ENCODE data around the gene INCENP.
"Not testable (repeated sequence)": the region's sequence is repeated elsewhere in the genome, so short reads cannot be mapped to it uniquely, and the experiment has no call there.

Gene INCENP

DNA sequence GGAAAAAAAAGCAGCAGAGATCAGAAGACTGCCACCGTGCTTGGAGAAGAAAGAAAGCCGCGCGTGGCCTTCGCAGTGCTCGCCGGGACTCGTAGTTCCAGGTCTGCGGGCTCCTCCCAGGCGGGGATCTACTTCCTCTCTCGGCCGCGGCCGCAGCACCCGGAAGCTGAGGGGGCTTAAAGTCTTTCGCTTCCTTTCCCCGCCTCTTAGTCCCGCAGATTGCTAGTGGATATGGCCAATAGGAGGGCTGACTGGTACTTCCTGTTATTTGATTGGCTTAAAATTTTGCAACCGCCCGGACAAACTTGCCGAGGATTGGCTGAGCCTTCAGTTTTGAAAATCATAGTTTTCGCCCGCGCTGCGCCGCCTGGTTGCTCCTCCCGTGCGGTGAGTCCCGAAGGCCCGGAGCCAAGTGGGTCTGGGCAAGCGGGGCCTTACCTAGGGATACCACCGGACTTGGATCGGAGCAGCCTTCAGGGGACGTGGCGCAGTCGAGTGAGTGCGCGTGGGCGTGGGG lies at the start of gene INCENP:
Gene INCENP, plus strand, starts transcription at position 343 of the 517 bp plus-strand sequence. CDS start 4,151 bp downstream, outside the sequence.
- in situ Hi-C loops (cut with MboI; ENCODE audit: low sequenced_read_pairs), result no loop called here

DNA sequence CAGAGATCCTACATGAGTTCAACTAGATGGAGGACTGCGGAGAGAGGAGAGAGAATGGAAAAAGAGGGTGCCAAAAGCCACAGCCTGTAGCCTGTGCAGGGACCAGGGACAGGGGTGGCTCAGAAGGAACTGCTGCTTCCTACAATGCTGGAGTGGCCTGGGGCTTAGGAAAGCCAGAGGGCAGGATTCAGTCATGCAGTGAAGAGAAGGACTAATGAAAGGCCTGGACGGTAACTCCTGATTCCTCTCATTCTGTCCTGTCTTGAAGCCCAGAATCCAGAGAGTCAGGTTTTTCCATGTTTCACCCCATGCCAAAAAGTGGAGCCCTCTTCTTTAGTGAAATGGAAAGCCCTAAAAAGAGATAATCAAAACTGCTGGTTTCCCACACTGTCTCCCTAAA lies 48.4 kb upstream of the INCENP start:
- in situ Hi-C loops (cut with MboI; ENCODE audit: low sequenced_read_pairs), result no loop called here

DNA sequence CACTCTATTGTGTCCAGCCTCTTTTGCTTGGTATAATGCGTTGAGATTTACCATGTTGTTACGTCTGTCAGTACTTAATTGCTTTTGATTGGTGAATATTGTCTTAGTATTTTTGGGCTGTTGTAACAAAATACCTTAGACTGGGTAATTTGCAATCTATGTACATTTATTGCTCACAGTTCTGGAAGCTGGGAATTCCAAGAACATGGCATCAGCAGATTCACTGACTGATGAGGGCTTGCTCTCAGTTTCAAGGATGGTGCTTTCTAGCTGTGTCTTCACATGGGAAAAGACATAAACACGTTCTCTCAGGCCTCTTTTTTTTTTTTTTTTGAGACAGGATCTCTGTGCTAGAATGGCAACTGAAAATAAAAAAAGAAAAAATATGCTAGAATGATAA lies 46.7 kb upstream of the INCENP start:
- in situ Hi-C loops (cut with MboI; ENCODE audit: low sequenced_read_pairs), result no loop called here

DNA sequence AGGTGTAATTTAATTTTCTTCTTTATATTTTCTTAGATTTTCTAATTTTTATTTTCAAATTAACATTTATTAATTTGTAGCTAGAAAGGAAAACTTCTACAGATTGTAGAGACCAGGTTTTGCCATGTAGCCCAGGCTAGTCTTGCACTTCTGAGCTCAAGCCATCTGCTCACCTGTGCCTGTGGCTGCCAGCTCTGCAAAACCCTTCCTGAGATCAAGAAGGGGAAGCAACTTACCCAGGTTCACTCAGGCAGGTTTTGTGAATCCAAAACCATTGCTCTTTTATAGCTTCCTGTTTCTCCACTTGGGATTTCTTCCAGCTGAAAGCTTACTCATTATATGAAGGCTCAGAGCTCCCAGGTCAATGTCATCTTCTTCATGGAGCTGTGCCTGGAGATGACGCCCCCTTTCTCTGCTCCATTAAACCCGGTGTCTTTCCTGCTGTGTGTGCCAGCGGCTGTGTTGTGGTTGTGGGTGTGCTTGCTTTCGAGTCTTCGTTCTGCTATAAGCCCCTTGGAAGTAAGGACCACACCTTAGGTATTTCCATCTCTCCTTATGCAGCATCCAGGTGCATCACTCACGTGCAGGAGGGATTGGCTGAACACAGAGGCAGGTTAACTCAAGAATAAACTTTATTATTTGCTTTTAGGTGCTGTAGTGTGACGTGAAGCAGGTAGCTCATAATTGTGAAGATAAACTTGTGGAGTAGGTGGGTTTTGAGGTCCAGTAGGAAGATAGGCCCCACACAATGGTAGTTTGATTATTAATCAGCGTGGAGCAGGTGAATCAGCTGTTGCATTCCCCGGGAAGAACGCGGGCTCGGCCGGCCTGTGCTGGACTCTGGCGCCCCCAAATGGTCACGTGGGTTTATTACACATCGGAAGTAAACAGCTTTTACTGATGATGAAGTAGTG lies 42.2 kb upstream of the INCENP start:
- in situ Hi-C loops (cut with MboI; ENCODE audit: low sequenced_read_pairs), result no loop called here

DNA sequence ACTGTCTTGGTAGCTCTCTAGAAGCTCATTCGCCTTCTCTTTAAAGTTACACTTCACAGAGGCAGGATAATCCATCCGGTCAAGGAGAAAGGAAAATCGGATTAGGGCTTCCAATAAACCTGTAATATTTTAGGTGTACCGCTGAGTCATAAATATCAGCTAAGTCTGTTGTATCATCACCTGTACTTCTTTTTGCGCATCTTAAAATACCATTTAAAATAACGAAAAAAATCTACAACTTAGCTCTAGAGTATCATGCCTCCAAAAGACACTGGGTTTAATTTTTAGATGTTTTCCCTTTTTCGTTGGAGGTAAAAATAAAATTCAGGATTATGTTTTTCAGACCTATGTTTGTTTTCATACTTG lies 41.5 kb upstream of the INCENP start:
- in situ Hi-C loops (cut with MboI; ENCODE audit: low sequenced_read_pairs), result no loop called here

DNA sequence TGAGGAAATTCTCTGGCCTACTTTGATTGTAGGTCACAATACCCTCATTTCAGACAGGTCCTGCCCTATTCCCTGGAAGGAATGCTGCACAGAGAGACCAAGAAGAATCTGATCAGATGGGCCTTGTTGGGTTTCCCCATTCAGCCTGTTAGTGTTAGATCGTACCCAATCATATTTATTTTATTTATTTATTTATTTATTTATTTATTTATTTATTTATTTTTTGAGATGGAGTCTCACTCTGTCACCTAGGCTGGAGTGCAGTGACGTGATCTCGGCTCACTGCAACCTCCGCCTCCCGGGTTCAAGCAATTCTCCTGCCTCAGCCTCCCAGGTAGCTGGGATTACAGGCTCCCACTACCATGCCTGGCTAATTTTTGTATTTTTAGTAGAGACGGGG lies 39.0 kb upstream of the INCENP start:
- in situ Hi-C loops (cut with MboI; ENCODE audit: low sequenced_read_pairs), result not testable (repeated sequence)

DNA sequence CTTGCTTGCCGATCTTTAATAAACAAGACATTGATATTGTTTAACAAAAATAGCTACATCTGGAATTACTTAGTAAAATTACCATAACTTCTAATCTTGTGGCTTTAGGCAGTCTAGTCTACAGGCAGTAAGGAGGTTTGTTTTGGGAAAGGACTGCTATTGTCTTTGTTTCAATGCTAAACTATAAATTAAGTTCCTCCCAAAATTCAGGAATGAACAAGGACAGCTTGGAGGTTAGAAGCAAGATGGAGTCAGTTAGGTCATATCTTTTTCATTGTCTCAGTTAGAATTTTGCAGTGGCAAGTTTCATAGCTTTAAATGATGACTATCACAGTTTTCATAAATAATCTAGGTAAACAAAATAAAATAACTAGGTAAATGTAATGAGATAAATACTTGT lies 36.1 kb upstream of the INCENP start:
- in situ Hi-C loops (cut with MboI; ENCODE audit: low sequenced_read_pairs), result no loop called here

DNA sequence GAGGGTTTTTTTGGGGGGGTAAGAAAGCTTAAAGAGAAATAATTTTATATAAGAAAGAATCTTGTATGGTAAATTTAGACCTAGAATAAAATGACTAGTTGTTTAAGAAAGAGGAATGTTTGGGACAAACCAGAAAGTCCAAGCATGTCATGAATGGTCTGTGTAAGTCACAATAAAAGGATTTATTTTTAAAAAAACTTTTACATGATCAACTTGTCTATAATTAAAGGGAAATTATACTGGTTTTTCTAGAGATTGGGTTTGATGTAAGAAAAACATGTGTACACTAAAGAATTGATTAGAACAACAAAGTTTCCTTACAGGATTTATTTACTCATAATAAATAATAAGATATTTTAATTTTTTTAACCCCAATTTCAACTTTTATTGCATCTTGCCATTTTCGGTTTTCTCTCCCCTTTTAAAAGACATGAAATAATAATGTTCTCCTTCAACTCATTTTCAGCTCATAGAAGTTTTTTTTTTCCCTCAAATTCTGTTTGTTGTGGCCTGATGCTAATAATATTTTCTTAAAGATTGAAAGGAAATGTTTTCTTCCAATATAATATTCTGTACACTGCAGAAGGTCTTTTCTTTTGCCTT lies 35.4 kb upstream of the INCENP start:
- in situ Hi-C loops (cut with MboI; ENCODE audit: low sequenced_read_pairs), result no loop called here

DNA sequence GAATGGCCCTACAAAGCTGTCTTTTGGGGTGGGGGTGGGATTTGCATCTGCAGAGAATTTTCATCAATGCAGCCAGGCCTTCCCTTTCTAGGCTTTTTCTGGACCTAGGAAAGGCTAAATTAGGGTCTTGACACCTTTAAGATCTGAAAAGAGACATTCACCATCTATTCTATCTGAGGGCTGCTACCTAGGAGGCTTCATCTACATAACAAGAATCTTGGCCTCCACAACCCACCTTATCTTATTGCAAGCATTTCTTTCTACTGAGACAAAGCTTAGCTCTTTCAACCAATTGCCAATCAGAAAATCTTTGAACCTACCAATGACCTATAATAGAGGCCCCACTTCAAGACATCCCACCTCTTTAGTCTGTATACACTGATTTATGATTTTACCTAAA lies 20.7 kb upstream of the INCENP start:
- in situ Hi-C loops (cut with MboI; ENCODE audit: low sequenced_read_pairs), result no loop called here

DNA sequence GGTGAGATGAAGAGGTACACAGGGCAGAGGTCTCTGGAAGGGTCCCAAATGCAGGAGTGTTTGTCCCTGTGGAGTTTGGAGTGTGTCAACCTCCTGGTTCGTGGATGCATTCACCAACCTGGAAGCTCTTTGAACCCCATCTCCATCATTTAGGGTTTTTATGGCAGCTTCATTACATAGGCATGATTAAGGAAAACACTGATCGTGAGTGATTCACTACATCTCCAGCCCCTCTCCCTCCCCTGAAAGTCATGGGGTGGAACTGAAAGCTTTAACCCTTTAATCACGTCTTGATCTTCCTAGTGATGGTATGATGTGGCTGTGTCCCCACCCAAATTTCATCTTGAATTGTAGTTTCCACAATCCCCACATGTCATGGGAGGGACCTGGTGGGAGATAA lies 19.8 kb upstream of the INCENP start:
- in situ Hi-C loops (cut with MboI; ENCODE audit: low sequenced_read_pairs), result no loop called here

DNA sequence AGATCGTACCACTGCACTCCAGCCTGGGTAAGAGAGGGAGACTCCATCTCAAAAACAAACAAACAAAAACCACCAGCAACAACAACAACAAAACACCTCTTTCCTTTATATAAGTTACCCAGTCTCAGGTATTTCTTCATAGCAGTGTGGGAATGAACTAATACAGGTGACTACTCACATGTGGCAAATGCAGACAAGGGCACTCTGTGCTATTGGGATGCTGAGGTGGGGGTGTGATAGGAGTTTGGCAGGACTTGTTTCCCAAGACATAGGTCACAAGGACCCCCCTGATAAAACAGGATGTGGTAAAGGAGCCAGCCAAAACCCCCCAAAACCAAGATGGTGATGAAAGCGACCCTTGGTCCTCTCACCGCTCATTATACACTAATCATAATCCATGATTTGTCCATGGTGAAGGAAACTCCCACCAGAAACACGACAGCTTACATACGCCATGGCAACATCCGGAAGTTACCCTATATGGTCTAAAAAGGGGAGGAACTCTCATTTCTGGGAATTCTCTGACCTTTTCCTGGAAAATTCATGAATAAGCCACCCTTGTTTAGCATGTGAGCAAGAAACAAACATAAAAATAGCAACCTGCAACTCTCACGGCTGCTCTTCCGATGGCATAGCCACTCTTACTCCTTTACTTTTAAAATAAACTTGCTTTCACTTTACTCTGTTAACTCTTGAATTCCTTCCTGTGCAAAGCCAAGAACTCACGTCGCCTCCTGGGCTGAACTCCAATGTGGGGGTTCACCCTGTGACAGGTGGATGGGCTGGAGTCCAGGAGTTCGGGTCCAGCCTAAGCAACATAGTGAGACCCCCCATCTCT lies 18.8 kb upstream of the INCENP start:
- in situ Hi-C loops (cut with MboI; ENCODE audit: low sequenced_read_pairs), result no loop called here

DNA sequence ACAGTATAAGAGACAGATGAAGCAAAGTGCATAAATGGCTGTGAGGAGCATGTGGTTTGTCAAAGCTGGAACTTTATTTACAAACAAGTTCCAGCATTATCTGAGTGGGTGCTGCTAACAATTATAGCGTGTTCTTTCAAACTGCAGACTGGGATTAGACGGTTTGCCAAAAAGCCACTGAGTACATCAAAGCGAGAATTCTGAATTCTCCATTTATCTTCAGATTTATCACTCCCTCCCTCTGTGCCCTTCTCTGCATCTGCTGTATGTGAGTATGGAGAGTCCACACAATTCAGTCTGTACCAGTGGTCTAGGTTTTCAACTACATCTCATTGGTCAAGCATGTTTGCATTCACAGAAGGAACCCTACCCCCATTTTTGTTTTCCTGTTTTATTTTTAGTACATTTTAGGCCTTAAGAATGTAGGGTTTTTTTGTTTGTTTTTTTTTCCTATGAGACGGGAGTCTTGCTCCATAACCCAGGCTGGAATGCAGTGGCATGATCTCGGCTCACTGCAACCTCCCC lies 18.1 kb upstream of the INCENP start:
- in situ Hi-C loops (cut with MboI; ENCODE audit: low sequenced_read_pairs), result no loop called here

DNA sequence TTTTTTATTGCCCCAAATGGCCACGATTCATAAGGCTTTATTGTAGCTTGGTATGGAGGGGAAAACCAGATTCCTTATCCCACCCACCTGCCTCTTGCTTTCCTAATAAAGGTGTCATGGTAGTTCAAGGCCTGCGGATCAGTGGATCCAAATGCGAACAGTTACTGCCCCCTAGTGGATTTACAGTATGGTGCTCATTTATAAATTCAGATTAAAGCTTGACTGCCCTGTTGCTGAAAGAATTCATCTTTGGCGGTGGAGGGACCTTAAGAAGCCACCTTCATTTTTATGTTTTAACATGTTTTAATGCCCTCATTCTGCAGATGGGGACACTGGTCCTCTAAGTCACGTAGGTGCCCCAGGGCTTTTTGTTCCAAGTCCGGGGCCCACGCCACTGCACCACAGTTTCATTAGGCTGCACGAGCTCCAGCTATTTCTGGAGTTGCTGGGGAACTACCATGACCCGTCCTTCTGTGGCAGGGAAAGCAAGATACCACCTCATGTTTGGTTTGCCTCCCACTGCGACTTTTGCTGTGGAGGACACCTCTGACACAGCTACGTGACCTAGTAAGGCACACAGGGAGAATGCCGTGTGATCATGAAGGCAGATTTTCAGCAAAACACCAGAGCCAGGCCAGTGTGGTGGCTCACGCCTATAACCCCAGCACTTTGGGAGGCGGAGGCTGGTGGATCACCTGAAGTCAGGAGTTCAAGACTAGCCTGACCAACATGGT lies 15.6 kb upstream of the INCENP start:
- in situ Hi-C loops (cut with MboI; ENCODE audit: low sequenced_read_pairs), result no loop called here

DNA sequence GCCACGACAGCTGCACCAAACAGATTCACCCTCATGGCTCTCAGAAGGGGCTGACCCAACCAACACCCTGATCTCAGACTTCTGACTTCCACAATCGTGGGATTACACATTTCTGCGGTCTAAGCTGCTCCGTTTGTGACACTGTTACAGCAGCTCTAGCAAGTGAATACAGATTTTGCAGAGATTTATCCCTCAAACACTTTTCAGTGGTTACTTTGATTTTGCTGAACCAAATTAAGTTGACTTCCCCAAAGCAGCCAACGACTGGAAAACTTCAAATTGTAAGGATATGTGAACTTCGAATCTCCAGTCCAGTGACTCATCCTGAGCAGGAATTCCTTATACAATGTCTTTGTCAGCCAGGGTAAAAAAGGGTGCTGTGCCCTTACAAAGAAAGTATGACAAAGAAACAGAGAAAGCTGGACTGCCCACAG lies 14.8 kb upstream of the INCENP start:
- in situ Hi-C loops (cut with MboI; ENCODE audit: low sequenced_read_pairs), result no loop called here

DNA sequence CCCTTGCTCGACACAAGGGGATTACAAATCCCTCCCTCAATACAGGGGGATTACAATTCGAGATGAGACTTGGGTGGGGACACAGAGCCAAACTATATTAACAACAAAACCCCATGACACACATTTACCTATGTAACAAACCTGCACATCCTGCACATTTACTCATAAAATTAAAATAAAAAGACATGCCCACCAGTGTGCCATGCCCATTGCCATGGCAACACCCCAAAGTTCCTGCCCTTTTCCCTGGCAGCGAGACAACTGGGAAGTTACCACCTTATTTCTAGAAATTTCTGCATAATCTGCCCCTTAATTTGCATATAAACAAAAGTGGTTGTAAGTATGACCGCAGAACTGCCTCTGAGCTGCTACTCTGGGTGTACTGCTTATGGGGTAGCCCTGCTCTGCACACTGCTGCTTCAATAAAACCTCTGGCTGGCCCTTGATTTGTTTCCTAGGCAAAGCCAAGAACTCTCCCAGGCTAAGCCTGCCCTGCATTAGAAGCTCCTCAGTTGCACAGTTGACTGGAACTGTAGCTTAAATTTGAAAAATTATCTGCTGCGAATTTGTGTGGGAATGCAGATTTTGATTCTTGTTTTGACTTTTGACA lies 8.6 kb upstream of the INCENP start:
- in situ Hi-C loops (cut with MboI; ENCODE audit: low sequenced_read_pairs), result no loop called here

DNA sequence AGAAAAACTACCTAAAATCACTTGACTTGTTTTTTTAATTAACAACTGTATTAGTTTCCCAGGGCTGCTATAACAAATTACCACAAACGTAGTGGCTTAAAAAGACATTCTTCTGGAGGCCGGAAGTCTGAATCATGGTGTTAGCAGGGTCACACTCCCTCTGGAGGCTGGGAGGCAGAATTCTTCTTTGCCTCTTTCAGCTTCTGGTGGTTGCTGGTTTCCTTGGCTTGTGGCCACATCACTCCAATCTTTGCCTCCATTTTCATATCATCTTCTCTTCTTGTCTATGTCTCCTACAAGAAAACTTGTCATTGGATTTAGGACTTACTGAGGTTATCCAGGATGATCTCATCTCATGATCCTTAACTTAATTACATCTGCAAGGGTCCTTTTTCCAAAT lies 7.4 kb upstream of the INCENP start:
- in situ Hi-C loops (cut with MboI; ENCODE audit: low sequenced_read_pairs), result no loop called here

DNA sequence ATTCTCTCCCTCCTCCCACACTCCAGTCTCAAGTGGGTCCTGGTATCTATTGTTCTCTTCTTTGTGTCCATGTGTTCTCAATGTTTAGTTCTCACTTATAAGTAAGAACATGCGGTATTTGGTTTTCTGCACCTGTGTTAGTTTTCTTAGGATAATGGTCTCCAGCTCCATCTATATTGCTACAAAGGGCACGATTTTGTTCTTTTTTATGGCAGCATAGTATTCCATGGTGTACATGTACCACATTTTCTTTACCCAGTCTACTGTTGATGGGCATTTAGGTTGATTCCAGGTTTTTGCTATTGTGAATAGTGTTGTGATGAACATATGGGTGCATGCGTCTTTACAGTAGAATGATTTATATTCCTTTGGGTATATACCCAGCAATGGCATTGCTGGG lies 4.2 kb upstream of the INCENP start:
- in situ Hi-C loops (cut with MboI; ENCODE audit: low sequenced_read_pairs), result no loop called here

DNA sequence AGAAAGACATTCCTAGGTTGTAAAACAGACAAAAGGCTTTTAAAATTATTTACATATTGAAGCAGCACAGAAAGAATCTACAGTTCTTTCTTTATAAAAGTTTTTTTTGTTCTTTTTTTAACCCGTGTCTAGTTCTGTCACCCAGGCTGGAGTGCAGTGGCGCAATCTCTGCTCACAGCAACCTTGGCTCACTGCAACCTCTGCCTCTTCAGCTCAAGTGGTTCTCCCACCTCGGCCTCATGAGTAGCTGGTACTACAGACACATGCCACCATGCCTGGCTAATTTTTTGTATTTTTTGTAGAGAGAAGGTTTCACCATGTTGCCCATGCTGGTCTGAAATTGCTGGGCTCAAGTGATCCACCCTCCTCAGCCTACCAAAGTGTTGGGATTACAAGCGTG lies 3.8 kb upstream of the INCENP start:
- in situ Hi-C loops (cut with MboI; ENCODE audit: low sequenced_read_pairs), result no loop called here

DNA sequence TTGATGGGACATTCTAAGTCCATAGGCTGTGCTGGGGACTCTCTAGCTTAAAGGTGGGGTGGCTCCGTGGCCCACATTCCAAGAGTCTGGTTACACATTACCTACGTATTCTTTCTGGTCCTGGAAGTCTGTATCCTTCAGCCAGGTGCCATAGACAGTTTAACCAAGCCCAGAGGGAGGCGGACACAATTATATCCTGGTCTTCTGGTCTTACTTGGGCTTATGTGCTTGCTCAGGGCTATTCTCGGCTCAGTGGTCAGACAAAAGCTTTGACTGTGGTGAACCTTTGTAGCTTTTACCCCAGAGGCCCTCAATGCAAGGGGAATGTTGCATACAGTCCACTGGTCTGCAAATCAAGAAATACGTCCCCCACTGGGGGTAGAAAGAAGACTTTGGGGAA lies 3.4 kb upstream of the INCENP start:
- in situ Hi-C loops (cut with MboI; ENCODE audit: low sequenced_read_pairs), result no loop called here

DNA sequence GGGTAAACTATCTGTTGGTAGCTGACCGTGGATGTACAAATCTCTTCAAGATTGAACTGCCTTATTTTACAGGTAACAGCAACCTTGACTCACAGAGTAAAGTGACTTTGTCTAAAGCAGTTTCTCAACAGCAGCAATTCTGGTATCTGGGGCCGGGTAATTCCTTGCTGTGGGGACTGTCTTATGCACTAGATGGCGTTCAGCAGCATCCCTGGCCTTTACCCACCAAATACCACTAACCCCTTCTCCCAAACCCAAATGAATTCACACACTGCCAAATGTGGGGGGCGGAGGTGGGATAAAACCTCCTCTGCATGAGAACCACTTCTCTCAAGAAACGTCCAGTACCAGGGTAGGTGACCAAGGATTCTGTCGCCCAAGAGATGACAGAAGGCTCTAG lies 1.7 kb upstream of the INCENP start:
- in situ Hi-C loops (cut with MboI; ENCODE audit: low sequenced_read_pairs), result no loop called here

All from HL-60/S4 treated with retinoic acid at 250 ng/mL for 4 days and 3 days (cell line).